GM11168 (cell line): ENCODE measurements around the gene GIMAP1.
"Not testable (repeated sequence)": the region's sequence is repeated elsewhere in the genome, so short reads cannot be mapped to it uniquely, and the experiment has no call there.

ENCODE experiments used
- in situ Hi-C: fragments of 300-500 bp; cut with MboI; formaldehyde crosslinking; loops from one replicate; pipeline ENCODE4 v1.12.0; 2022; ENCODE audit warnings: low sequenced_read_pairs; ENCODE audit not compliant: unreplicated experiment

GIMAP1 gene

DNA sequence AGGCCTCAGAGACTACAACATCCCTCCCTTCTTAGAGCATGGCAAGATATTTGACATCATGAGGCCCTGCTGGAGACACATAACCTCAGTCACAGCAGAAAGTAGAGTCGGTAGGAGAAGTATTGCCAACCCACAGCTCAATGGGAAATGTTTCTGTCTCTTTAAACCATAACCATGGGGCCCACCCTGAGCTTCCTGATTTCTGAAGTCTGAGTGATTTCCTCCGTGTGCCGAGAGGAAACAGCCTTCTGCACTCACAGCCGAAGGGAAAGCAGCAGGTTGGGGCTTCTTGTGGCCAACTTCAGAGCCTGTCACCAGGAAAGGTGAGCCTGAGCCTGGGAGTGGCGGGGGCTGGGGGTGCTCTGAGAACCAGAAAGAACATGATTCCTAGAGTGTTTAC lies at the start of gene GIMAP1:
TSS of gene GIMAP1 (plus strand) at position 246 of the 400 bp plus-strand sequence. CDS start 2,435 bp downstream, outside the sequence.
- in situ Hi-C loops: no loop called here

DNA sequence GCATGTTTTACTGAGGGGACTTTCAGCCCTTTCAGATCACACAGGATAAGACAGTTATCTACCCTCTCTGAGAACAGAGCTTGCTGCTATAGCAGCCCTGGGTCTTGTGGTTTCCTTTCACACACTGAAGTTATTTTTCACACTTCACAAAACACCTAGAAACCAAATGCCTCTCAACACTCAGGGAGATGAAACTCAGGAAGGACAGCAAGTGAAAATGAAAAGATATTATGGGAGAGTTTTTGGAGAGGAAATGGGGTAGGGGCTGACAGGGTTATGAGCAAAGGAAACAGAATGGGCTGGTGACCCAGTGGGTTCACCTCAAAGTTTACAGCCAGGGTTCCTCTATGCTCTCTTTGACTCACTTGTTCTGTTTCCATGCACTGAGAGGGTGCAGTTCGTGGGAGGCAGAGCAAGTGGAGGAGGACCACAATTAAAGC lies 47.9 kb upstream of the GIMAP1 start:
- in situ Hi-C loops: loop anchor here (10.0 kb wide), 1 partner anchor 86 kb away; no protein-coding TSS in a partner anchor

DNA sequence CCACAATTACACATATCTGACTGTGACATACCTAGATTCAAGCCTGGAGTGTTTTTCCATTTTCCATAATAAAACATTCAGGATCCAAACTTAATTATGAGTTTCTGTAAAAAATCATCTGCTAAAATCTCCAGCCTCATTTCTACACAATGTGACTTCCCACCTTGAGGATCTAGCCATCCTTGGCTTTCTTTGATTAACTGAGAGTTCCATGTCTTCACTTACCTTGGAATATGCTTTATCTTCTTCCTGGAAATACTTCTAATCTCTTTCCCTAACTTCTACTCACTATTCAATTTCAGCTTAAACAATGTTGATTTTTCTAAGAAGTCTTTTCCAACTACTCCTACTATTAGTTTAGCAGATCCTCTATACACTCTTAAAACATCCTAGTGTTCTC lies 47.4 kb upstream of the GIMAP1 start:
- in situ Hi-C loops: loop anchor here (10.0 kb wide), 1 partner anchor 86 kb away; no protein-coding TSS in a partner anchor

DNA sequence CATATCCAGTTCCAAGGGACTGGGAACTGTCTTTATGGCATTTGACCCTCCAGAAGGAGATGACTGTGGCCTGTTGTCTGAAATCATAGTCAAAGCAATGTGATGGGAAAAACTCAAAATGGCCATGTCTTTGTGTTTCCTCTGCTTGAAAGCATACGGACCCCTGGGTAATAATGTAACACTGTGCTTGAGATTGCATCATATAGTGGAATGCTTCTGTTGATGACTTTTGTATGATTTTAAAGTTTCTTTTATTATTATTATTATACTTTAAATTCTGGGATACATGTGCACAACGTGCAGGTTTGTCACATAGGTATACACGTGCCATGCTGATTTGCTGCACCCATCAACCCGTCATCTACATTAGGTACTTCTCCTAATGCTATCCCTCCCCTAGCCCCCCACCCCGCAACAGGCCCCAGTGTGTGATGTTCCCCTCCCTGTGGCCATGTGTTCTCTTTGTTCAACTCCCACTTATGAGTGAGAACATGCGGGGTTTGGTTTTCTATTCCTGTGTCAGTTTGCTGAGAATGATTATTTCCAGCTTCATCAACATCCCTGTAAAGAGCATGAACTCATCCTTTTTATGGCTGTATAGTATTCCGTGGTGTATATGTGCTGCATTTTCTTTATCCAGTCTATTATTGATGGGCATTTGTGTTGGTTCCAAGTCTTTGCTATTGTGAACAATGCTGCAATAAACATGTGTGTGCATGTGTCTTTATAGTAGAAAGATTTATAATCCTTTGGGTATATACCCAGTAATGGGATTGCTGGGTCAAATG lies 44.4 kb upstream of the GIMAP1 start:
- in situ Hi-C loops: not testable (repeated sequence)

DNA sequence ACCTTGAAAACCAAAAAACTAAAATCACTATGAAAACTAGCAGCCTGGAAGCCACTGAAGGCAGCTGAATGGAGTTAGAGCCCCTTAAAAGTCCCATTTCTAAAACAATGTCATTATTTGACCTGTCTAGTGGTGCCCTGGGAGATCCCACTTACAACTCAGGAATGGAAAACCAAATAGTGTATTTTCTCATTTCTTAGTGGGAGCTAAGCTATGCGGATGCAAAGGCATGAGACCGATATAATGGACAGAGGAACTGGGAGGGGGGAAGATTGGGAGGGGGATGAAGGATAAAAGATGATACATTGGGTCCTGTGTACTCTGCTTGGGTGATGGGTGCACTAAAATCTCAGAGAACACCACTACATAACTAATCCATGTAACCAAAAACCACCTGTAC lies 40.7 kb upstream of the GIMAP1 start:
- in situ Hi-C loops: no loop called here

DNA sequence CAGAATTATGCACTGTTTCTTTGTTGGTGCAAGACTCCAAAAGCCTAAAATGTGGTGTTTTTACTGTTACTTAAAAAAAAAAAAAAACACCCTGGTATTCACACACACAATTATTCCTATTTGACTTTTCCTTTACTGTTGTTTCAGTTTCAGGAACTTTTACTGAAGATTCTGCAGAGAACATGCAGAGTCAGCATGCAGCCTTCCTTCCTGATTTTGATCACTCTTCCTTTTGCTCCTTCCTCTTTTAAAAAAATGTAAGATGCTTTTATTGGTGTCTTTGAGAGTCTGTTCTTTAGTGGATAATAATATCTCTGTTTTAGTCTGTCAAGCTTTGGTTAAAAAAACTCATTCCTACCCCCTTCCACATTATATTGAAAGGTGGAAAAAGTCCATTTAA lies 40.1 kb upstream of the GIMAP1 start:
- in situ Hi-C loops: not testable (repeated sequence)

DNA sequence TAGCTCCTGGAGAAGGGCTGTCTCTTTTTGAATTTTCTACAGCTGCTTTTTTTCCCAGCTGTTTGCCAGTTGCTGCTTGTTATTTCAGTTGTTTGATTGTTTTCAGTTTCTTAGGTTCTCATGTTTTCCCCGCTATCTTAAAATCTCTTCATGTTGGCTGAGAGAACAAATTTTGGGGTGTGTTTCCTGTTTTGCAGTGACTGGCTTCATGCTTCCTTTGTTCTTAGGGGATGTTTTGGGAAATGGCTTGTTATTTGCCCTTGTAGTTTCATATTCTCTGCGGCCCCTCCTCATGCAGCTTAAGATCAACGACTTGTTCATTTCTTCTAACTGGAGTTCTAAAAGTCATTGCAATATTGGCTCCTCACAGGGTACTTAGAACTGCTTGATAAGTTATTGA lies 39.6 kb upstream of the GIMAP1 start:
- in situ Hi-C loops: not testable (repeated sequence)

DNA sequence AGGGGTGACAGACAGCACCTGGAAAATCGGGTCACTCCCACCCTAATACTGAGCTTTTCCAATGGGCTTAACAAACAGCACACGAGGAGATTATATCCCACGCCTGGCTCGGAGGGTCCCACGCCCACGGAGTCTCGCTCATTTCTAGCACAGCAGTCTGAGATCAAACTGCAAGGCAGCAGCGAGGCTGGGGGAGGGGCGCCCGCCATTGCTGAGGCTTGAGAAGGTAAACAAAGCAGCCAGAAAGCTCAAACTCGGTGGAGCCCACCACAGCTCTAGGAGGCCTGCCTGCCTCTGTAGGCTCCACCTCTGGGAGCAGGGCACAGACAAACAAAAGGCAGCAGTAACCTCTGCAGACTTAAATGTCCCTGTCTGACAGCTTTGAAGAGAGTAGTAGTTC lies 37.8 kb upstream of the GIMAP1 start:
- in situ Hi-C loops: not testable (repeated sequence)

DNA sequence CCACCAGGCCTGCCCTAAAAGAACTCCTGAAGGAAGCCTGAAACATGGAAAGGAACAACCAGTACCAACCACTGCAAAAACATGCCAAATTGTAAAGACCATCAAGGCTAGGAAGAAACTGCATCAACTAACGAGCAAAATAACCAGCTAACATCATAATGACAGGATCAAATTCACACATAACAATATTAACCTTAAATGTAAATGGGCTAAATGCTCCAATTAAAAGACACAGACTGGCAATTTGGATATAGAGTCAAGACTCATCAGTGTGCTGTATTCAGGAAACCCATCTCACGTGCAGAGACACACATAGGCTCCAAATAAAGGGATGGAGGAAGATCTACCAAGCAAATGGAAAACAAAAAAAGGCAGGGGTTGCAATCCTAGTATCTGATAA lies 36.0 kb upstream of the GIMAP1 start:
- in situ Hi-C loops: not testable (repeated sequence)

DNA sequence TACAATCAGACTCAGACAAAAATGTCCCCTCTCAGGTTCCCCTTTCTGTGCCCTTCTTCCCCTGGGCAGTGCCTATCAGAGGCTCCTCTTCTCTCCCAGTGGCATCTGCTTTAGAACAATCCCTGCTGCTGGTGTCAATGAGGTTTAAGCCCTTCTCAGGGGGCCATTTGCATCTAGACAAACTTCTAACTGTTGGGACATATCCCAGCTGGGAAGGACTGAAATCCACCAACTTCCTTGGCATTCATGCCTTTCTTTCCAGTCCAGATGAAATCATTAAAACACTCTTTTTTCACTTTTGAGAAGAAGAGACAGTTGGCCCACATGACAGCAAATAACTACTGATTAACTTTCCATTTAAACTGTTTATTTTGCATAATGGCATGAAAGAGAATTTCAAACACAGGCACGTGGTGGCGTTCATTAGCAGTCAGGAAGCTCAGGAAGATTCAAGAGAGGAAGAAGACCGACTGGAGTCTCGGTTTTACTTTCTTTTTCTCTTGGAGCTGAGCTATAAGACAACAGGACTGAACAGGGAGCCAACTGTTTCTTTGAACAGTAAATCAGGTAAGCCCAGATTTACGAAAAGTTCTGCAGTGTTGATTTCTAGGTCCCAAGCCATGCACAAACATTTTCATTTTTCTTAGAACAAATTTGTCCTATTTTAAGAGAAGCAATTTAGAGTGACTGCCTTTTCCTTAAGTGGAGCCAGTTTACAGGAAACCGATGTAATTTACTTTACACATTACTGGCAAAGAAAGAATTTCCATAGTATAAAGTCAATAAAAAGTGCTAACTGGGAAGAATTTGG lies 31.0 kb upstream of the GIMAP1 start, which contains the start of gene GIMAP2:
TSS of gene GIMAP2 (plus strand) at position 488 of the 811 bp plus-strand sequence. CDS start 1,354 bp downstream, outside the sequence.
- in situ Hi-C loops: no loop called here

DNA sequence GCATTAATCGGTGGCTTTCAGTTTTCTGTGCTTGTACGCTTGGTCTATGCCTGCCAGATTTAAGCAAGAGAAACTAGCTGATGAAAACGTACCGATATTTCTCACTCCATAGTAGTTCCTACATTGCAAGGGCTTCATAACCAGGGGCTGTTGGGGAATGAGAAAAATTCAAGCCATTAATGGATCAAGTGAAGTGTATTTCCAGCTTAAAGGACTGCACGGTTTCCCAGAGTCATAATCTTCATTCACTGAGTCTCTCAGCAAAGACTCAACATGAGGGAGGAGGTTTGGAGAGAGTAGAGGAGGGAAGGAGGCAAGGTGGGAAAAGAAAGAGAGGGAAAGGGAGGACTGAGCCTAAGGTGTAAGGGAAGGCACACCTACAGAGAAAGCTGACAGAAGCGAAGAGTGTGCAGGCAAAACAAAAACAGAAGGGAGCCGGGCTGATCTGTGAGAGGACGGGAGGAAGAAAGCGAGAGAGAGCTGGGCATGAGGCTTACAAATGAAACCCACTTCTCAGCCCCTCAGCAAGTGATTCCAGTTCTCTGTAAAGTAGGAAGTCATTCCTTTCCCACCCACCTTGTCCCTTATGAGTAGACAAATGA lies 30.3 kb upstream of the GIMAP1 start:
- in situ Hi-C loops: no loop called here

DNA sequence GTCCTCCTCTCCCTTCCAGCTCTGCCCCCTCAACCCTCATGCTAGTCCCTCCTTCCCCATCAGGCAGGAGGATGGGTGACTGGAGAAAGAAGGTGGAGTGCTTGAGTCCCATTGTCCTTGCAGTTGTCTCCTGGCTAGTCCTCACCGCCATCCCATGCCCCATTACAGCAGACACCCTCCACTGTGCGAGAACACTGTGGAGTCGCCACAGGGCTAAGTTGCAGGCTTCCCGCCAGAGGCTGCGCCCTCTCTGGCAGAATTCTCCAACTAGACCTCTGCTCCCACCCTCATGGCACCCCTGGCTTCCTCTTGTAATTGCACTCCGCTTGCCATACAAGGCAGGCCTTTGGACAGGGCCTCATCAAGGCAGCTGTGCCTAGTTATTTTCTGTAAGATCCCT lies 27.8 kb upstream of the GIMAP1 start:
- in situ Hi-C loops: no loop called here

DNA sequence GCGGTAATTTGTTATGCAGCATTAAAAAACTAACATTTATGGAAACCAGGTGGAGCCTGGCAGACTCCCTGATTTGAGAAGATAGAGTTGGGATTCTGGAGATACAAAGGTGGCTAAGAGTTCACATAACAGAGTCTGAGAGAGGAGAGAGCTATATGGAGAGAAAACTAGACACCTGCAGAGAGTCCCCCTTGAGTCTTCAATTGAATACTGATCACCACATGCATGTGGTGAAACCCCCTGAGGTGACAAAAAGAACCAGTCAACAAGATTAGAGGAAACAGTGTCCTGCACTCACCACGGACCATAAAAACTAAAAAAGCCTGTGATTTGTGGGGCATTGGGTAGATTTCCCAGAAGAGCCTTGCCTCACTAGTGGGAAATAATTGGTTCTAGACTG lies 20.8 kb upstream of the GIMAP1 start:
- in situ Hi-C loops: no loop called here

DNA sequence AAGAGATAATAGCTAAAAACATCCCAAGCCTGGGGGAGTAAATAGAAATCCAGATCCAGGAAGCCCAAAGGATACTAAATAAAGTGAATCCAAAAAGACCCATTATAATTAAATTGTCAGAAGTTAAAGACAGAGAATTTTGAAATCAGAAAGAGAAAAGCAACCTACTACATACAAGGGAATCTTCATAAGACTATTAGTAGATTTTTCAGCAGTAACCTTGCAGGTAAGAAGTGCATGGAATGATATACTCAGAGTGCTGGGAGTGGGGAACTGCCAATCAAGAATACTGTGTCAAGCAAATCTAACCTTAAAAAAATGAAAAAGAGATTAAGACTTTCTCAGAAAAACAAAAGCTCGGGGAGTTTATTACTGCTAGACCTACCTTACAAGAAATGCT lies 13.2 kb upstream of the GIMAP1 start:
- in situ Hi-C loops: no loop called here

DNA sequence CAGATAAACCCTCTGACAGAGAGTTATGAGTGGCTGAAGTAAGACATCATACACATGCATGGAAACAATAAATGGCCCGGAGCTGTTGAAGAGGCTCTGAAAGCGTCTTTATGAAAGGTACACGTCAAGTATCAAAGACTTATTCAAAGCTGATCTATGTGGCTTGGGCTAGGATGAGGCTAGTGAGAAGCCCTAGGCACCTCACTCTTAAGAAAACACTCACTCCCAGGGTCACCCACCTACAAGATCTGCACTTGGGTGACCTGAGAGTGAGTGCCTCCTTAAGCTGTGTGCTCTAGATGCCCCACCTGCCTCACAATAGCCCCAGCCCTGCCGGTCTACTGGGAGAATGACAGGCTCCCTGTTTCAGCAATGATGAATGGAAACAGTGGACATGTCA lies 1.1 kb upstream of the GIMAP1 start:
- in situ Hi-C loops: no loop called here

DNA sequence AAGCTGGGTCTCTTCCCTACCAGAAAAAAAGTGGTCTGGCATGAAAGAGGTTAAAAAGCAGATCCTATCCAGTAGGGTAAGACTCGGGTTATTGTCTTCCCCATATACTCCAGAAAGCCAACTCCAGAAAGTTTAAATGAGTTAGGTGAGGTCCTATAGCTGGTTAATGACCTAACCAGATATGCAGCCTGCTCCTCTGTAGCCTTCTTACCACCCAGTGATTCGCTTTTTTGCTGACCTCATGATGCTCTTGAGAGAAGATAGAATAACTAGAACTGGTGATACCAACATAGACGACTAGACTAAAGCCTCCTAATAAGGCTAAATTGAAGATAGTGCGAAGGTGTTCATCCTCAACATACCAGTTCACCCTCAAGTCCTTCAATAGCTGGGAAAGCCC lies 675 bp upstream of the GIMAP1 start:
- in situ Hi-C loops: no loop called here

DNA sequence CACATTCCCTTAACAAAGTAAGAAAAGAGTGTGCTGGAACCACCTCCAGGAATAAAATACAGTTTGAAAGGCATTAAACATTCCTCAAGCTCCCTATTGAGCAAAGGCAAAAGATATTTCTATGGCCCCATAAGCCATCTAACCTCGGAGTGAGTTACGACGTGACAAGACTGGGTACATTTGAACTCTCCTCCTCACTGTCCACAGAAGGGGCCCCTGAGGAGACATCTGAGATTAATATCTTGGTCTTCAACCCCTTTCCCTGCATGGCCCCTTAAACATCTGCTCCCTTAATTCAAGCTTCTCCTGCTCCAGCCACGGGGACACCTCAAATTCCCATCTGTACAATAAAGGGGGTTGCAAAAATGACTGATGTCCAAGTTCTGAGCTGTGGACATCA lies 526 bp downstream of the GIMAP1 start:
- in situ Hi-C loops: no loop called here

DNA sequence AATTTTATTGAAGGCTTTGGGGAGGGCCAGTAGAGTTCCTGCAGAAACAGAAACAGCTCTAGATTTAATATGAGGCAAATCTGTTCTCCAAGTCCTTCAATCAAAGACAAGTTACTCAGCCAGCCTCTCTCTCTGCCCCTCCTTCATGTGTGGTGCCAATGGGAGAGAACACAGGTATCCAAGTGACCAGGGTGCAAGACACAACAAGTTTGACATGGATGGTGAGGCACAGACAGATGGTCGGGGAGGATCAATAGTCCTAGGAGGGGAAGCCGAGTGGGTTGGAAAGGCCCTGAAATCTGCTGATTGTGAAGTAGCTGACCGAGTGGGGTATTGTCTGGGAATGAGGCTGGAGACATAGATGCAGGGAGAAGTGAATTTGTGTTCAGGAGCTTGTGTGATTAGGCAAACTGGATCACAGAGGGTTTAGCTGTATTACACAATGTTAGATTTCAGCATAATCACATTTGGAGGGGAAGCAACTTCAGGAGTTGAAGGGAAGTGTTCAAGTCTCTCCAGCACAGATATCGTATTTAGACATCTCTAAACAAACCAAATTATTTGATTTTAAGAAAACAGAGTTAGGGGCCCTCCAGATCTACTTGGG lies 1.5 kb downstream of the GIMAP1 start:
- in situ Hi-C loops: no loop called here

DNA sequence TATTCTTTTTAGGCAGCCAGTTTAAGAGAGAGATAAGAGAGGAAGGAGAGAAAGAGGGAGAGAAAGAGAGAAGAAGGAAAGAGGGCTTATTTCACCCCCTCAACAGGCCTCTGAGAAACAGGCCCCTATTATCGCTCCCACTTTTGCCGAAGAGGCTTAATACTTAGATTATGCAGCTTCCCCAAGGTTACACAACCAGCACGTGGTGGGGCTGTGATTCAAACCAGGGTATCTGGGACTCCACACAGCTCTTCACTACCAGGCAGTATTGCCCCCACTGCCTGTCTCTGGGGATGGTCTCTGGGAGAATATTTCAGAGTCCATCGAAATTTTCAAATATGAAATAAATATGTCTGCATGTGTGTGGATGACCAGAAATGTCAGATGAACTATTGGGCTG lies 3.0 kb downstream of the GIMAP1 start:
- in situ Hi-C loops: no loop called here
